Activated CD4-positive, alpha-beta T cell treated with anti-CD3 and anti-CD28 coated beads, Interleukin-2, amount 50 U/mL, for 16 hours (primary cell): Measurements from ENCODE around the gene USP12.

ENCODE experiments used
- DNase-seq: peaks from one replicate; pipeline ENCODE4 v3.0.0-alpha.2; 2020

The USP12 gene

DNA sequence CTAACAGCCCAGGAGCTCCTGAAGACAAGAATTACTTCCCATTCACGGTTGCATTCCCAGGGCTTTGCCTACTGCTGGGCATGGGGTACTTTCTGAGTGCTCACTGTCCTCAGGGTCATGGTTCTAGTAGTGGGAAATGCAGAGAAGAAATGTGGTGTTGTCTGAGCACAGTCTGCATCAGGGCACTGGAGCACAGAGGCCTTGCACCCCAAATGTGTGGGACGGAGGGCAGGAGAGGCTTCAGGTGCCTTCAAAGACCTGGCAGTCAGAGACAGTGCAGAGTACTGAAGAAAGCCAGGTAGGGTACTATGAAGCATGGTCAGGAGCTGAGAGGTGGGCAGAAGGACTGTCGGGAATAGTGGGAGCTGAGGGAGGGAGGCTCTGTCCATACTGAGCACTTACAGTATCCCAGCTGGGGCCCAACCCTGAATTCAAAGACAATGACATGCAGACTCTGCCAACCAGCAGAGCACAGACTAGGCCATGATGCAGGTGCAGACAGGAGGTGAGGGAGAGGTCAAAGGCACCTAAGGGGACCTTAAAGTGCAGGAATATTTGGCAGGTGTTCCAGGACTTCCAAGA is 144.4 kb downstream of the USP12 start:
- no peak for DNase-seq

DNA sequence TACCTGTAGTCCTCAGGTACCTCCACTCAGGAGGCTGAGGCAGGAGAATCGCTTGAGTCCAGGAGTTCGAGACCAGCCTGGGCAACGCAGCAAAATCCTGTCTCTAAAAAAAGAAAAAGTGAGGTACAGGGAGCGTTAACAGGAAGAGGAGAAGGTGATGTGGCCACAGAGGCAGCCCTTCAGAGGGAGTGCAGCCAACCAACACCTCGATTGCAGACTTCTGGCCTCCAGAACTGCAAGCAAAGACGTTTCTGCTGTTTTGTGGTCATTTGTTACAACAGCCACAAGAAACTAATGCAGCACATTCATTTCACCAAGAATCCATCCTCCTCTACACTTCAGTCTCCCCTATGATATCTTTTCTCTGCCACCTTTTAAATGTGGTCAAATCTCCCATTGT is 145.2 kb downstream of the USP12 start:
- DNase-seq: no peak

DNA sequence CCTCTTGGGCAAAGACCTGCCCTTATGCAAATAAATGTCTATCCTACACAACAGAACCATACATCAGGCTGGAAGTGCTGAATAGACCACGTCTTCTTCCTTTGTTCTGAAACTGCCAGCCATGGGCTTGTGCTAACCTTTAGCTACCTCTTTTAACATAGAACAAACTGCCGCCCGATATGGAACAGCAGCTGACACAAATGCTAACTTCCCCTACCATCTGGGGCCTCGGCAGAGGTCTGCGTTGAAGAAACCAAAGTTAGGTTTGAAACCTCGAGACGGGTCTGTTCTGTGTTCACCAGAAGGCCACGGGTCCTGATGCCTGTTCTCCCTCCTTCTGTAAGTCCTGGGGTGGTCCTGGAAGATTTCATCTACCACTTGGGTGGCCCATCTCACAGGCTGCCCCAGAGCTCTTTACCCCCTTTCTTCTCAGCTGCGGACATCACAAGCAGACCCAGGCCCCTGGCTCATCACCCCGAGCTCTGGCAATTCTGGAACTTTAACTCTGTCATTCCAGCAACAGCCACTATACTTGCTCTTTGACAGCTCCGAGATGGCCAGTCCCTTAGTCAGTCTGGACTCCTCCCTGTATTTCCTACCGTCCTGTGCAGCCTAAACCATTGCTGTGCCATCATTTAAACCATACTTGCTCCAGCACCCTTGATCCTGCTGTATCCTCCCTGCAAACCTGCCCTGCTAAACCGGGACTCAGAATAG is 146.7 kb downstream of the USP12 start:
- DNase-seq: no peak

DNA sequence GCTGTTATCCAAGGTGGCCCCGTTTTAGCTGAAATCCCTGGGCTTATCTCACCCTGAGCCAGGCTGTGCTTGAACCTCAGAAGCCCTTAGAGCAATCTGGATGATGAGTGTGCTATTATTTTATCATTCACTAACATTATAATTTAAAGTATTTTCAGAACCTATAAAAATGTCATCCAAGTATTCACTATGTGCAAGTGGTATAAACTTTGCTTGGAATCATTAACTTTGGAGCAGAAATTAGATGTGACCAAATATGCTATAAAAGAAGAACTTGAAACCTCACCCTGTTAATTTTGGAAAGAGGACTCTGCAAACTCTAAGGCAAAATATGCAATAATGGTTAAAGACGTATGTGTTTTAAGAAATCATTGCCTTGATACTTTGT is 147.5 kb downstream of the USP12 start:
- DNase-seq: no peak

DNA sequence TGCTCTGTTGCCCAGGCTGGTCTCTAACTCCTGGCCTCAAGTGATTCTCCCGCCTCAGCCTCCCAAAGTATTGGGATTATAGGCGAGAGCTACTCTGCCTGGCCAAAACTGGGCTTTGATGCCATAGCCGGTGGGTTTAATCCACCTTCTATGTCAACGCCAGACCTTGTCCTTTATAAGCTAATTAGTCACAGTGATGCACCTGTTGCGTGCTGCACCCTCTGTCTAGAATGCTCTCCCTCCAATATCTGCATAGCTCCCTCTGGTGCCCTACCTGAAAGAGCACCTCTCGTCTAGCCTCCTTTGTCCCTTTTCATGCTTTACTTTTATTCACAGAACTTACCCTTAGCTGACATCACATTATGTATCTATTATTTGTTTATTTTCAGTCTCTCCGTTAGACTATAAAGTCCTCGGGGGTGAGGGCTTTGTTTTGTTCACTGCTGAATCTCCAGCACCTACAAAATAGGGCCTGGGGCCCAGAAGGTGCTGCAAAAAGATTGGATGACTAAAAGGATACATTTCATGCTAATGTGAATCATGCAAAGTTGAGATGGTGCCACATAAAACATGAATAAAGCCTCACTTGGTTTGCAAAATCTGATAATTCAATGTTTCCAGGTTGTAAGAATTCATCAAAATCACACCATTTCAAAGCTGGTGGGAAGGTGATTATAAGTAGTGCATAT is 148.1 kb downstream of the USP12 start:
- DNase-seq: no peak

DNA sequence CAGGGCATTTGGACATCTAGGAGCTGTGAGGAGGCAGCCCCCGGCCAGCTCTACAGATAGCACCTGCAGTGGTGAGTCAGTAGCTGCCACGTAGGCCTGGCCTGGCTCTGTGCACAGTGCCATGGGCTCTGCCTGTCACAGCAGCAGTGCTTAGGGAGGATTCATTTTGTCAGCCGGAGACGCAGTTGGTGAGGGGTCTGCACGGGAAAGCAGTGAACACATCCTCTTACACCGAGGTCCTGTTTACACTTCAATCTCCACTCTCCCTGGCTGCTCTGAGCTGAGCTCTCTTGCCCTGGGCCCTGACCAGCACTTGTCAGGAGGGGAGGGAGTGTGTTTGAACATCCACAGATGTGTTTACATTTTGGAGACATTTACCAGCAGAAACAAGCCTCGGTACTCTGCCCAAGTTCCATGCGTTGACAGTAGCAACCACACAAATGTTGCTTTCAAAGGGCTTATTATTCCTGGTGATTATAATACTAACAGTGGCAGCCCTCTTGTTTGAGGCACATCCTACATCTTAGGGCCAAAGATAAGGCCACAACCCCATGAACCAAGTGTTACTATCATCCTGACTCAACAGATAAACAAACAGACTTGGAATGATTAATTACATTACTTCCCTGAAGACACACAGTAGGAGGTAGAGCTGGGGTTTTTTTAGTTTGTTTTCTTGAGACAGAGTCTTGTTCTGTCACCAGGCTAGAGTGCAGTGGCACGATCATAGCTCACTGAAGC is 148.9 kb downstream of the USP12 start:
- DNase-seq: peak; percentile 86

DNA sequence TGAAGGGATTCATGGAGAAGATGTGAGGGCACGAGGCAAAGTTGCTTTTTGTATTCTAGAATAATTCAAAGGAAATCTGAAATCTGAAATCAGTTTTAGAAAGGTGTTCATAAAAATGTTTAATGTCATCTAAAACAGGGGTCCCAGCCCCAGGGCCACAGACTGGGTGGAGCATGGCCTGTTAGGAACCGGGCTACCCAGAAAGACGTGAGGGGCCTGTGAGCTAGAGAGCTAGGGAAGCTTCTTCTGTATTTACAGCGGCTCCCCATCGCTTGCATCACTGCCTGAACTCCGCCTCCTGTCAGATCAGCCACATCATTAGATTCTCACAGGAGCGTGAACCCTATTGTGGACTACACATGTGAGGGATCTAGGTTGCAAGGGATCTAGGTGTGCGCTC is 151.2 kb downstream of the USP12 start:
- no peak for DNase-seq

DNA sequence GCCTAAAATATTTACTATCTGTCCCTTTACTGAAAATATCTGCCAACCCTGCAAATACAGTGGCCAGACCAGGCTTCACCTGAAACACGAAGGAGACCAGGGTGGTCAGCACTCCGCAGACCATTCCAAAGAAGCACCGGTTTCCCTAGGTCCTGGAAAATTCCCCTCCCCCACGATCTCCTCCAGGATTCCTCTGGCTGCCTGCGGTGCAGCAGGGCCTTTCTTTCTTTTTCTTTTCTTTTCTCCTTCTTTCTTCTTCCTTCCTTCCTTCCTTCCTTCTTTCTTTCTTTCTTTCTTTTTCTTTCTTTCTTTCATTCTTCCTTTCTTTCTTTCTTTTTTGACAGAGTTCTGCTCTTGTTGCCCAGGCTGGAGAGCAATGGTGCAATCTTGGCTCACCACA is 152.7 kb downstream of the USP12 start:
- no peak for DNase-seq

DNA sequence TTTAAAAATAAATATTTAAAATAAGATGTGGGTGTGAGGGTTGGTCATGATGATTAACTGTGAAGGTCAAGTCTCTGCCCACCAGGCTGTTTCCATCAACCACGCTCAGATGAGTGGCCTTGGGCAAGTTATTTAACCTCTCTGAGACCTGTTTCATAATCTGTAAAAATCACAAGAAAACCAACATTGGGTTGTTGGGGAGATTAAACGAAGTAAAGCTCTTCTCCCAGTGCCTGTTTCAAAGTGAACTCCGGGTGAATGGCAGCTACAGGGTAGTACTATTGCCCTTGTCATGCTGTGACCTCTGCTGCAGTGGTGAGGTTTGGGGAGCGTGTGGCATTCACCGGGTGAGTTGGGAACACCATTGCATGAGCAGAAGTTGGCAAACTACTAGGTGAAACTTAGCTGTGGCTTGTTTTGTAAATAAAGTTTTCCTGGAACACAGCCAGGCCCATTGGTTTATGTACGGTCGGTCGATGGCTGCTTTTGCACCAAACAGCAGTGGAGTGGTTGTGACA is 153.2 kb downstream of the USP12 start:
- no peak for DNase-seq

DNA sequence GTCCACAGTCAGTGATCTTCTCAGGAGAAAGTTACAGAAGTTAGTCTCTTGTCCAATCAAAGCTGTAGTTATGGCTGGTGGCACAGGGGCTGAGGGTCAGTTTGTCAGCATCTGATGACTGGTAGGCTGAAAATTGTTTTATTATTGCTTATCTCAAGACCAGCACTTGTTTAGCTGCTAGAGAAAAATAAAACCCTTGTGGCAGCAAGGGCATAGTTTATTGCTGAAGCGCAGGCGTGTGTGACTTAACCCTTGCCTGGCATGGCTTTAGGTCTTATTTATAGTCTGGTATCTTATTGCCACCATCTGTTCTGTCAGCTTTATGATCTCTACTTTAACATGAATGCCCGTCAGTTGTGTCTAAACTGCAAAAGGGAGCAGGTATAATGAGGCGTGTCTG is 154.7 kb downstream of the USP12 start:
- DNase-seq: no peak
